HepG2 (cell line): ENCODE measurements around the gene MNT. TPM values are rescaled to one million over a fixed set of nuclear protein-coding genes. Genes with fewer than 3 reads are reported as not detected.

Source experiments
- HNF4A ChIP-seq: sonication (generic); formaldehyde crosslinking; IDR thresholded peaks from 2 replicates; pipeline ENCODE4 v1.4.0; 2020; ENCODE audit warnings: missing genetic modification reagents
- HOXD1 ChIP-seq: sonication (generic); formaldehyde crosslinking; IDR thresholded peaks from 2 replicates; pipeline ENCODE4 v1.5.0; 2020; ENCODE audit warnings: missing genetic modification reagents
- IRF2 ChIP-seq: IDR thresholded peaks from 2 replicates; pipeline ENCODE4 v1.6.1; 2018; ENCODE audit warnings: missing genetic modification reagents, missing compliant biosample characterization
- KLF16 ChIP-seq, 2 experiments: sonication (generic) in 1 of 2; formaldehyde crosslinking in 1 of 2; IDR thresholded peaks; 2 replicates each; pipeline versions ENCODE4 v1.6.1 to v1.8.0; 2016 to 2023; ENCODE audit warnings: missing genetic modification reagents in 2 of 2, missing compliant biosample characterization in 1 of 2
- MED1 ChIP-seq: sonication (generic); formaldehyde crosslinking; IDR thresholded peaks from 2 replicates; pipeline ENCODE4 v1.4.0; 2020; ENCODE audit warnings: missing genetic modification reagents
- MYNN ChIP-seq: sonication (generic); formaldehyde crosslinking; IDR thresholded peaks from 2 replicates; pipeline ENCODE4 v1.4.0; 2020; ENCODE audit warnings: mild to moderate bottlenecking, low read depth, missing genetic modification reagents
- NRL ChIP-seq: sonication (generic); formaldehyde crosslinking; IDR thresholded peaks from 2 replicates; pipeline ENCODE4 v1.5.0; 2020; ENCODE audit warnings: missing genetic modification reagents, mild to moderate bottlenecking, moderate library complexity, borderline replicate concordance
- PAXIP1 ChIP-seq: sonication (generic); formaldehyde crosslinking; conservative IDR thresholded peaks from 2 replicates; pipeline ENCODE4 v1.4.0; 2020; ENCODE audit warnings: mild to moderate bottlenecking, missing genetic modification reagents, moderate library complexity
- POLR2G ChIP-seq: fragments of 200-400 bp; formaldehyde crosslinking; IDR thresholded peaks from 2 replicates; pipeline ENCODE4 v1.6.1; 2018; ENCODE audit warnings: mild to moderate bottlenecking, low read depth, low read length, moderate library complexity
- RARA ChIP-seq: IDR thresholded peaks from 2 replicates; pipeline ENCODE4 v1.6.1; 2016; ENCODE audit warnings: missing genetic modification reagents, missing compliant biosample characterization
- SRSF1 ChIP-seq: fragments of 200-400 bp; formaldehyde crosslinking; optimal IDR thresholded peaks from 2 replicates; pipeline ENCODE3; 2017; ENCODE audit warnings: mild to moderate bottlenecking, low read depth, low read length, moderate library complexity
- ZBTB43 ChIP-seq: sonication (generic); formaldehyde crosslinking; conservative IDR thresholded peaks from 2 replicates; pipeline ENCODE4 v1.4.0; 2020; ENCODE audit warnings: missing genetic modification reagents
- ZC3H4 ChIP-seq: sonication (generic); formaldehyde crosslinking; IDR thresholded peaks from 2 replicates; pipeline ENCODE4 v1.4.0; 2020; ENCODE audit warnings: missing genetic modification reagents, borderline replicate concordance
- ZFP37 ChIP-seq: sonication (generic); formaldehyde crosslinking; IDR thresholded peaks from 2 replicates; pipeline ENCODE4 v1.4.0; 2020; ENCODE audit warnings: missing genetic modification reagents, borderline replicate concordance
- ZFX ChIP-seq: sonication (generic); formaldehyde crosslinking; IDR thresholded peaks from 2 replicates; pipeline ENCODE4 v1.4.0; 2020; ENCODE audit warnings: mild to moderate bottlenecking, low read depth, missing genetic modification reagents, moderate library complexity
- ZMYM4 ChIP-seq: sonication (generic); formaldehyde crosslinking; IDR thresholded peaks from 2 replicates; pipeline ENCODE4 v1.8.1; 2023; ENCODE audit warnings: mild to moderate bottlenecking, missing genetic modification reagents
- ZNF362 ChIP-seq: sonication (generic); formaldehyde crosslinking; IDR thresholded peaks from 2 replicates; pipeline ENCODE4 v1.4.0; 2020; ENCODE audit warnings: missing genetic modification reagents, mild to moderate bottlenecking, borderline replicate concordance
- ZNF501 ChIP-seq: sonication (generic); formaldehyde crosslinking; IDR thresholded peaks from 2 replicates; pipeline ENCODE4 v1.5.1; 2020; ENCODE audit warnings: mild to moderate bottlenecking, moderate library complexity, missing genetic modification reagents
- ZNF503 ChIP-seq: sonication (generic); formaldehyde crosslinking; IDR thresholded peaks from 2 replicates; pipeline ENCODE4 v1.4.0; 2020; ENCODE audit warnings: missing genetic modification reagents
- ZNF605 ChIP-seq: sonication (generic); formaldehyde crosslinking; IDR thresholded peaks from 2 replicates; pipeline ENCODE4 v1.8.0; 2022; ENCODE audit warnings: mild to moderate bottlenecking, missing genetic modification reagents
- ZNF766 ChIP-seq: sonication (generic); formaldehyde crosslinking; IDR thresholded peaks from 2 replicates; pipeline ENCODE4 v1.5.0; 2020; ENCODE audit warnings: missing genetic modification reagents, borderline replicate concordance
- ZSCAN30 ChIP-seq: sonication (generic); formaldehyde crosslinking; IDR thresholded peaks from 2 replicates; pipeline ENCODE4 v1.5.0; 2020; ENCODE audit warnings: mild to moderate bottlenecking, missing genetic modification reagents
- polyA plus RNA-seq, 8 experiments: library from polyadenylated mRNA; depleted of rRNA in 3 of 8; stranded (reverse) in 7 of 8; unstranded in 1 of 8; fragments of >200 nt; fragmentation: Illumina TruSeq in 4 of 8; extraction: Trizol in 4 of 8; gene quantifications; 2 replicates each; pipeline versions ENCODE4 v1.2.1 to v1.2.3, GENCODE V29; 2011 to 2016; ENCODE audit warnings: low read depth in 4 of 8, missing spikeins in 1 of 8, mixed read lengths in 1 of 8; ENCODE audit not compliant: insufficient read depth in 1 of 8
- total RNA-seq, 5 experiments: library from RNA; depleted of rRNA; stranded (reverse); fragments of >200 nt; fragmentation: Illumina TruSeq; extraction: Trizol; gene quantifications; 2 replicates each; pipeline ENCODE4 v1.2.3, GENCODE V29; 2016; ENCODE audit warnings: low read depth in 1 of 5

Gene MNT
- total and polyA plus RNA-seq, 2 of the 13 experiments (the other 11 are each of a cell fraction or from before 2014, with no cell fraction given), result 2.1 to 3.5 TPM

- 0 out of 2 replicates have a peak, but pooled peaks have one; percentile 33 for TF ChIP-seq MED1 (CRISPR knock-in tag)
- TF ChIP-seq ZNF766 (CRISPR knock-in tag), result 0 out of 2 replicates have a peak, but pooled peaks have one; percentile 62
- no peak for TF ChIP-seq ZSCAN30
- peak; percentile 65 for TF ChIP-seq POLR2G
- peak; percentile 50; the same call in 1 of the 2 replicates for TF ChIP-seq PAXIP1 (CRISPR knock-in tag)
- TF ChIP-seq NRL, result no peak
- TF ChIP-seq HNF4A (CRISPR knock-in tag), result no peak
- TF ChIP-seq SRSF1, result no peak
- TF ChIP-seq ZNF503 (CRISPR knock-in tag), result peak; percentile 49; the same call in 1 of the 2 replicates
- TF ChIP-seq ZNF605 (CRISPR knock-in tag), result 0 out of 2 replicates have a peak, but pooled peaks have one; percentile 44
- TF ChIP-seq RARA (CRISPR knock-in tag), result no peak
- 0 out of 2 replicates have a peak, but pooled peaks have one; percentile 27 for TF ChIP-seq ZBTB43 (CRISPR knock-in tag)
- no peak for TF ChIP-seq IRF2 (CRISPR knock-in tag)
- 0 out of 2 replicates have a peak, but pooled peaks have one; percentile 24 for TF ChIP-seq HOXD1 (CRISPR knock-in tag)
- 0 out of 4 replicates have a peak, but pooled peaks of 1 of the 2 experiments have one; percentile 20 for TF ChIP-seq KLF16 (CRISPR knock-in tag; IDR thresholded peaks at IDR 0.05)
- peak; percentile 18; the same call in 1 of the 2 replicates for TF ChIP-seq ZMYM4 (CRISPR knock-in tag)
- TF ChIP-seq ZNF362 (CRISPR knock-in tag), result no peak
- 0 out of 2 replicates have a peak, but pooled peaks have one; percentile 47 for TF ChIP-seq ZFP37
- TF ChIP-seq ZFX (CRISPR knock-in tag), result peak; percentile 79
- TF ChIP-seq ZC3H4 (CRISPR knock-in tag), result no peak
- TF ChIP-seq ZNF501 (CRISPR knock-in tag), result no peak
- no peak for TF ChIP-seq MYNN
Observed at GRCh38 chr17:2396568-2397246, 4.2 kb downstream of the MNT start (continued).
